Right atrium auricular region (tissue), 2 donors: ENCODE measurements around the gene AKAP5. TPM values are rescaled to one million over a fixed set of nuclear protein-coding genes. Genes with fewer than 3 reads are reported as not detected.
A peak's percentile ranks its signal among the peaks of the same experiment; 100 is the strongest.

Experiments used
- DNase-seq: peaks from one replicate; pipeline ENCODE4 v3.0.0-alpha.2; 2019; ENCODE audit warnings: low spot score
- H3K27ac ChIP-seq, 2 donors: fragments of 200-600 bp; sonication (generic); 1 replicate in 1 of 2; 2 replicates in 1 of 2; pipeline ENCODE4 v1.5.1; 2016 to 2019
- H3K27me3 ChIP-seq, 2 donors: fragments of 200-600 bp; sonication (generic); one replicate each; pipeline versions ENCODE4 v1.5.1 to v1.6.0; 2017 to 2019
- H3K36me3 ChIP-seq: fragments of 200-600 bp; sonication (generic); one replicate; pipeline ENCODE4 v1.5.1; 2016
- H3K4me1 ChIP-seq, 2 donors: fragments of 200-600 bp; sonication (generic); one replicate each; pipeline versions ENCODE4 v1.5.1 to v1.6.0; 2017 to 2019
- H3K4me3 ChIP-seq, 2 donors: fragments of 200-600 bp; sonication (generic); 1 replicate in 1 of 2; 2 replicates in 1 of 2; pipeline ENCODE4 v1.5.1; 2017 to 2019; ENCODE audit warnings: mild to moderate bottlenecking in 1 of 2, moderate library complexity in 1 of 2
- H3K9me3 ChIP-seq, 2 donors: fragments of 200-600 bp; sonication (generic); one replicate each; pipeline ENCODE4 v1.5.1; 2019
- CTCF ChIP-seq, 2 donors: fragments of 200-600 bp; sonication (generic); IDR thresholded peaks; one replicate each; pipeline ENCODE4 v1.5.1; 2019; ENCODE audit warnings: antibody characterized with exemption in 2 of 2
- total RNA-seq, 2 donors: library from RNA; depleted of rRNA; stranded (reverse); fragments of >200 nt; gene quantifications; one replicate each; pipeline ENCODE4 v1.1.0, GENCODE V29; 2016

The AKAP5 gene
- total RNA-seq, 2 donors from 2014 or later, result 0.24 TPM; not detected in 1

- Histone ChIP-seq H3K27me3 (no peaks in the 10 kb centered on the region), H3K4me3 (no peak overlapping the region), H3K9me3 (no peaks in the 10 kb centered on the region), H3K27ac (no peak overlapping the region), H3K36me3 (peaks cover 30% of the 10 kb centered on the region), H3K4me1 (peaks cover 0 to 13% of the 10 kb centered on the region in 2 donors)
- no peak for TF ChIP-seq CTCF (IDR thresholded peaks at IDR 0.05)
- DNase-seq, result no peak
These were observed 26.2 kb upstream of the AKAP5 start for GRCh38 chr14:64439141-64439540.

GRCh38 chr14:64440494-64440893 is 24.8 kb upstream of the AKAP5 start:
- Histone ChIP-seq H3K4me3 (no peak overlapping the region), H3K9me3 (no peaks in the 10 kb centered on the region), H3K36me3 (peaks cover 26% of the 10 kb centered on the region), H3K4me1 (peaks cover 0 to 18% of the 10 kb centered on the region in 2 donors), H3K27ac (no peak overlapping the region), H3K27me3 (no peaks in the 10 kb centered on the region)
- TF ChIP-seq CTCF (IDR thresholded peaks at IDR 0.05), result no peak
- no peak for DNase-seq

- Histone ChIP-seq H3K4me3 (no peak overlapping the region), H3K36me3 (peaks cover 8% of the 10 kb centered on the region), H3K4me1 (peaks cover 0 to 19% of the 10 kb centered on the region in 2 donors), H3K9me3 (no peaks in the 10 kb centered on the region), H3K27me3 (no peaks in the 10 kb centered on the region), H3K27ac (peak overlapping the region; percentile 72 to 81)
- no peak for TF ChIP-seq CTCF (IDR thresholded peaks at IDR 0.05)
- peak; percentile 66 for DNase-seq
These were observed 22.9 kb upstream of the AKAP5 start for GRCh38 chr14:64442300-64442988.

- Histone ChIP-seq H3K36me3 (peaks cover 10% of the 10 kb centered on the region), H3K4me3 (no peak overlapping the region), H3K9me3 (no peaks in the 10 kb centered on the region), H3K27me3 (no peaks in the 10 kb centered on the region), H3K4me1 (peaks cover 0 to 19% of the 10 kb centered on the region in 2 donors), H3K27ac (no peak overlapping the region)
- DNase-seq, result no peak
- no peak for TF ChIP-seq CTCF (IDR thresholded peaks at IDR 0.05)
These were observed 21.2 kb upstream of the AKAP5 start for GRCh38 chr14:64444140-64444539.

- peaks cover 0 to 19% of the 10 kb centered on the region in 2 donors for H3K4me1 ChIP-seq
- H3K27me3 ChIP-seq, result no peaks in the 10 kb centered on the region
- no peaks in the 10 kb centered on the region for H3K9me3 ChIP-seq
- TF ChIP-seq CTCF (IDR thresholded peaks at IDR 0.05), result no peak
- H3K36me3 ChIP-seq, result peaks cover 19% of the 10 kb centered on the region
- no peak for DNase-seq
- peak overlapping the region in 1 of 2 donors; percentile 11 for H3K27ac ChIP-seq
- no peak overlapping the region for H3K4me3 ChIP-seq
These were observed 20.1 kb upstream of the AKAP5 start for GRCh38 chr14:64444984-64445845.
